ENCODE data around the gene COX18. TPM values are rescaled to one million over a fixed set of nuclear protein-coding genes. Genes with fewer than 3 reads are reported as not detected.

COX18 gene
- total RNA-seq, 4 donors from 2014 or later, result 10.9 to 20.1 (median 18.4) TPM

DNA sequence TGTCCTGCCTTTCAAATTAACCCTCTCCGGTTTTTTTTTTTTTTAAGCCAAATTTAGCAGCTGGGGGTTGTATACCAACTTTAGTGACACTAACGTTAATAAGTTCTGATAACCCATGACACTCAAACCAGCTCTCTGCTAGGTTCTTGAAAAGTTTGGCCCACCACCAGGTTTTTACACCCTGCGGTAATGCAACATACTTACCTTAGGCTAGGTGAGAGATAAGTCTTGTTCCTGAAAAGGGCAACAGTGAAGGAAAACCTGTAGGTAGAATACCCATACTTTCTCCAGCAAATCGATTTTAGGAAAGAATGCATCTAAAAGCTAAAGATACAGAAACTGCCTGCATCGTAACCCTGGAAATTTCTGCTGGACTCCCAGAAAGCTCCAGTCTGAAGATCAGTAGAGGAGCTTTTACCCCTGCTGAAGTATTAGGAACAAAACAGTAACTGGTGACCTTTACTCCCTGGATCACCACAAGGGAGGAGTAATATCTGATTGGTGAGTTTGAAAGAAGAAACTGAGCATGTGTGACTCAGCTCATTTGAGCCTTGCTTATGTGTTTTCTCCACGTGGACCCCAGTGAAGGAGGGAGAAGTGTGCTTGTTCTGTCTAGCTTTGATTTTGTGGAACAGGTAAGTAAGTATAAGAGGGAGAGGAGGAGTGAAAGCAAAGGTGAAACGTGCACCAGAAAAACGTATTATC is 34.4 kb upstream of the COX18 start:
- no peaks in the 10 kb centered on the region for H3K27me3 ChIP-seq
- no peaks in the 10 kb centered on the region for H3K9me3 ChIP-seq
- H3K4me3 ChIP-seq, result no peak overlapping the region
- in situ Hi-C loops (cut with MboI; ENCODE audit: low pct_ligation_motif_present in 1 of 4, low pct_unique_long_range_greater_than_20kb in 1 of 4, low sequenced_read_pairs in 3 of 4), result no loop called here
- no peak overlapping the region for H3K27ac ChIP-seq
- intact Hi-C loops (cut with DNase I; ENCODE audit: low total_unique reads), result no loop called here
- H3K36me3 ChIP-seq, result peaks cover 0 to 49% (median 14%) of the 10 kb centered on the region in 4 donors
- no peak for DNase-seq
- no peaks in the 10 kb centered on the region for H3K4me1 ChIP-seq
- TF ChIP-seq EP300 (IDR thresholded peaks at IDR 0.05; ENCODE audit: low read depth) (no peak), POLR2A (IDR thresholded peaks at IDR 0.05) (no peak), POLR2AphosphoS5 (IDR thresholded peaks at IDR 0.05) (no peak)
- TF ChIP-seq, protein P1, sequence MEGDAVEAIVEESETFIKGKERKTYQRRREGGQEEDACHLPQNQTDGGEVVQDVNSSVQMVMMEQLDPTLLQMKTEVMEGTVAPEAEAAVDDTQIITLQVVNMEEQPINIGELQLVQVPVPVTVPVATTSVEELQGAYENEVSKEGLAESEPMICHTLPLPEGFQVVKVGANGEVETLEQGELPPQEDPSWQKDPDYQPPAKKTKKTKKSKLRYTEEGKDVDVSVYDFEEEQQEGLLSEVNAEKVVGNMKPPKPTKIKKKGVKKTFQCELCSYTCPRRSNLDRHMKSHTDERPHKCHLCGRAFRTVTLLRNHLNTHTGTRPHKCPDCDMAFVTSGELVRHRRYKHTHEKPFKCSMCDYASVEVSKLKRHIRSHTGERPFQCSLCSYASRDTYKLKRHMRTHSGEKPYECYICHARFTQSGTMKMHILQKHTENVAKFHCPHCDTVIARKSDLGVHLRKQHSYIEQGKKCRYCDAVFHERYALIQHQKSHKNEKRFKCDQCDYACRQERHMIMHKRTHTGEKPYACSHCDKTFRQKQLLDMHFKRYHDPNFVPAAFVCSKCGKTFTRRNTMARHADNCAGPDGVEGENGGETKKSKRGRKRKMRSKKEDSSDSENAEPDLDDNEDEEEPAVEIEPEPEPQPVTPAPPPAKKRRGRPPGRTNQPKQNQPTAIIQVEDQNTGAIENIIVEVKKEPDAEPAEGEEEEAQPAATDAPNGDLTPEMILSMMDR (IDR thresholded peaks at IDR 0.05), result no peak
- WGBS, 2 donors (ENCODE audit: low coverage in 1 of 2), result 71 to 72% methylated on average over 7 to 8 of the region's 8 CpGs

DNA sequence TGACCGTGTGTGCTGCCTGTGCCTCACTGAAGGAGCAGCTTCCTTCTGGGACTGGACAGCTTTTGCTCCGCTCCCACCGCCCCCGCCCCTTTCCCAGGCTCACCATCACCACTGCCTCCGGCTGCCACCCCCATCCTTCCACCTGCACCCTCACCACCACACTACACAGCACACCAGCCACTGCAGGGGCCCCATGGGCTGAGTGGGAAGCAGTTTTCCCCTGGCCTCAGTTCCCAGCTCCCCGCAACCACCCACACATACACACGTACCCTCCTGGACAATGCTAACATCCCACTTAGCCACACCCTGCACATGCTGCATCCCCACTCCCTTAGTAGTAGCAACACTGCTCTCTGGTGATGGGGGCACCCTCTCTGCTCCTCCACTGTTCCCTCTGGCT is 29.6 kb upstream of the COX18 start:
- 95% methylated on average over 7 of the region's 7 CpGs; no CpG with 5 or more reads in 1 of the 2 donors for WGBS, 2 donors (ENCODE audit: low coverage in 1 of 2)
- no peaks in the 10 kb centered on the region for H3K4me1 ChIP-seq
- peaks cover 0 to 64% (median 25%) of the 10 kb centered on the region in 4 donors for H3K36me3 ChIP-seq
- no peak for DNase-seq
- TF ChIP-seq EP300 (IDR thresholded peaks at IDR 0.05; ENCODE audit: low read depth) (no peak), POLR2A (IDR thresholded peaks at IDR 0.05) (no peak), POLR2AphosphoS5 (IDR thresholded peaks at IDR 0.05) (no peak)
- TF ChIP-seq, protein P1 (IDR thresholded peaks at IDR 0.05), result no peak
- in situ Hi-C loops (cut with MboI; ENCODE audit: low pct_ligation_motif_present in 1 of 4, low pct_unique_long_range_greater_than_20kb in 1 of 4, low sequenced_read_pairs in 3 of 4) (no loop called here), intact Hi-C loops (cut with DNase I; ENCODE audit: low total_unique reads) (no loop called here)
- H3K27me3 ChIP-seq, result no peaks in the 10 kb centered on the region
- H3K9me3 ChIP-seq, result no peaks in the 10 kb centered on the region
- no peak overlapping the region for H3K27ac ChIP-seq
- no peak overlapping the region for H3K4me3 ChIP-seq

DNA sequence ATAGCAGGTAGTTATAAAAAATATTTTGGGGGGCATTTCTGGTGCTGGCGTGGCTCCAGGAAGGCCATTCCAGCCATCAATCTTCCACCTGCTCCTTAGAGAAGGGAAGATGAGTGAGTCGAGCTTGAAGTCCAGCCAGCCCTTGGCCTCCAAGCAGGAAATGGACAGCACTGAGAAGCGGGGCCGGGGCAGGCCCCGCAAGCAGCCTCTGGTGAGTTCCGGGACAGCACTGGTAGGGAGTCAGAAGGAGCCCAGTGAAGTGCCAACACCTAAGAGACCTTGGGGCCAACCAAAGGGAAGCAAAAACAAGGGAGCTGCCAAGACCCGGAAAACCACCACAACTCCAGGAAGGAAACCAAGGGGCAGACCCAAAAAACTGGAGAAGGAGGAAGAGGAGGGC is 29.2 kb upstream of the COX18 start:
- Histone ChIP-seq H3K4me1 (no peaks in the 10 kb centered on the region), H3K9me3 (no peaks in the 10 kb centered on the region), H3K27ac (no peak overlapping the region), H3K4me3 (no peak overlapping the region), H3K27me3 (no peaks in the 10 kb centered on the region), H3K36me3 (peaks cover 0 to 69% (median 27%) of the 10 kb centered on the region in 4 donors)
- no peak for DNase-seq
- in situ Hi-C loops (cut with MboI; ENCODE audit: low pct_ligation_motif_present in 1 of 4, low pct_unique_long_range_greater_than_20kb in 1 of 4, low sequenced_read_pairs in 3 of 4) (no loop called here), intact Hi-C loops (cut with DNase I; ENCODE audit: low total_unique reads) (no loop called here)
- 95 to 100% methylated on average over 1 to 7 of the region's 7 CpGs for WGBS, 2 donors (ENCODE audit: low coverage in 1 of 2)
- TF ChIP-seq POLR2AphosphoS5 (IDR thresholded peaks at IDR 0.05) (no peak), POLR2A (IDR thresholded peaks at IDR 0.05) (no peak), EP300 (IDR thresholded peaks at IDR 0.05; ENCODE audit: low read depth) (no peak)
- TF ChIP-seq, protein P1 (IDR thresholded peaks at IDR 0.05), result no peak

DNA sequence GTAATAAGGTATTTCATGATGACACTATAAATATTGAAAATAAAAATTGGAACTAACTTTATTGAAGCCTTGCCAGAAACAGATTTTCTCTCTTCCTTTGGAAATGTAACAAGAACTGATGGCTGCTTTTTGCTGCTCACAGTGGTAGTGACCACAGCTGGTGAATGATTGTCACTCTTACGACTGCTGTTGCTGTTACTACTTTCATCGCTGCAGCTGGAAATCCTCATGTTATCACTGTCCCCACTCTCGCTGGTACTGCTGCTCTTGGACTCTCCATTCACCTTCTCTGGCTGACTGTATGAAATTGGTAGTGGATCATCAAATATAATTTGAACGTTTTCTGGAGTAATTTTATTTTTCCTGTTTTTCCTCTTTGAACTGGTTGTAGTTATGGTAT is 28.5 kb upstream of the COX18 start:
- H3K4me1 ChIP-seq, result no peaks in the 10 kb centered on the region
- no peak overlapping the region for H3K4me3 ChIP-seq
- in situ Hi-C loops (cut with MboI; ENCODE audit: low pct_ligation_motif_present in 1 of 4, low pct_unique_long_range_greater_than_20kb in 1 of 4, low sequenced_read_pairs in 3 of 4), result no loop called here
- H3K27ac ChIP-seq, result no peak overlapping the region
- intact Hi-C loops (cut with DNase I; ENCODE audit: low total_unique reads), result no loop called here
- peaks cover 0 to 71% (median 31%) of the 10 kb centered on the region in 4 donors for H3K36me3 ChIP-seq
- no peaks in the 10 kb centered on the region for H3K27me3 ChIP-seq
- no peaks in the 10 kb centered on the region for H3K9me3 ChIP-seq
- no peak for TF ChIP-seq POLR2A (IDR thresholded peaks at IDR 0.05)
- 79 to 80% methylated on average over 4 of the region's 4 CpGs for WGBS, 2 donors (ENCODE audit: low coverage in 1 of 2)
- DNase-seq, result no peak

DNA sequence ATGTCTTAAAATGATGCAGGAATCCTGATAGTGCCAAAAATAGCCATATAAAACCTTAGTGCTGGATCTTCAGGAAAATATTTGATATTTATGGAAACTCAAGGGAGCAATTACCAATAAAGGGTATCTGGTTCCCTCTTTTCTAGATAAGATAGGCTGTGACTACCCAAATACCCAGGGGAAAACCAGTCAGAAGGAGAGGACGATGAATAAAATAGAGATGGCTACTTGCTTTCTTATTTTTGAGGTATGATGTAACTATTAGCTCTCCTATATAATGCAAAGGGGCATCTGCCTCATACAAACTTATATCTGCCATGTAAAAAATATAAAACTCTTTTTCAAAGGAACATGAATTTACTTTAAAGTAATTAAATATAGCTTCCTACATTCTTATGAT is 23.4 kb upstream of the COX18 start:
- Histone ChIP-seq H3K27me3 (no peaks in the 10 kb centered on the region), H3K4me3 (no peak overlapping the region), H3K36me3 (peaks cover 0 to 67% (median 29%) of the 10 kb centered on the region in 4 donors), H3K4me1 (no peaks in the 10 kb centered on the region), H3K27ac (no peak overlapping the region), H3K9me3 (no peaks in the 10 kb centered on the region)
- 92 to 100% methylated on average over 1 of the region's 1 CpG for WGBS, 2 donors (ENCODE audit: low coverage in 1 of 2)
- intact Hi-C loops (cut with DNase I; ENCODE audit: low total_unique reads) (no loop called here), in situ Hi-C loops (cut with MboI; ENCODE audit: low pct_ligation_motif_present in 1 of 4, low pct_unique_long_range_greater_than_20kb in 1 of 4, low sequenced_read_pairs in 3 of 4) (no loop called here)
- DNase-seq, result no peak
- TF ChIP-seq POLR2AphosphoS5 (IDR thresholded peaks at IDR 0.05) (no peak), EP300 (IDR thresholded peaks at IDR 0.05; ENCODE audit: low read depth) (no peak), POLR2A (IDR thresholded peaks at IDR 0.05) (no peak)
- TF ChIP-seq, protein P1 (IDR thresholded peaks at IDR 0.05), result no peak

Measured in transverse colon (tissue), 4 donors.